Smooth muscle cell of the coronary artery (primary cell): ENCODE results near the gene RITA1. TPM values are rescaled to one million over a fixed set of nuclear protein-coding genes. Genes with fewer than 3 reads are reported as not detected.

Experiments used
- total RNA-seq: library from RNA; depleted of rRNA; stranded (reverse); fragments of >200 nt; gene quantifications from 2 replicates; pipeline ENCODE4 v1.2.3, GENCODE V29; 2014; ENCODE audit warnings: low replicate concordance

RITA1 gene, protein sequence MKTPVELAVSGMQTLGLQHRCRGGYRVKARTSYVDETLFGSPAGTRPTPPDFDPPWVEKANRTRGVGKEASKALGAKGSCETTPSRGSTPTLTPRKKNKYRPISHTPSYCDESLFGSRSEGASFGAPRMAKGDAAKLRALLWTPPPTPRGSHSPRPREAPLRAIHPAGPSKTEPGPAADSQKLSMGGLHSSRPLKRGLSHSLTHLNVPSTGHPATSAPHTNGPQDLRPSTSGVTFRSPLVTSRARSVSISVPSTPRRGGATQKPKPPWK
- 8.4 and 11.8 TPM in 2 replicates for total RNA-seq

DNA sequence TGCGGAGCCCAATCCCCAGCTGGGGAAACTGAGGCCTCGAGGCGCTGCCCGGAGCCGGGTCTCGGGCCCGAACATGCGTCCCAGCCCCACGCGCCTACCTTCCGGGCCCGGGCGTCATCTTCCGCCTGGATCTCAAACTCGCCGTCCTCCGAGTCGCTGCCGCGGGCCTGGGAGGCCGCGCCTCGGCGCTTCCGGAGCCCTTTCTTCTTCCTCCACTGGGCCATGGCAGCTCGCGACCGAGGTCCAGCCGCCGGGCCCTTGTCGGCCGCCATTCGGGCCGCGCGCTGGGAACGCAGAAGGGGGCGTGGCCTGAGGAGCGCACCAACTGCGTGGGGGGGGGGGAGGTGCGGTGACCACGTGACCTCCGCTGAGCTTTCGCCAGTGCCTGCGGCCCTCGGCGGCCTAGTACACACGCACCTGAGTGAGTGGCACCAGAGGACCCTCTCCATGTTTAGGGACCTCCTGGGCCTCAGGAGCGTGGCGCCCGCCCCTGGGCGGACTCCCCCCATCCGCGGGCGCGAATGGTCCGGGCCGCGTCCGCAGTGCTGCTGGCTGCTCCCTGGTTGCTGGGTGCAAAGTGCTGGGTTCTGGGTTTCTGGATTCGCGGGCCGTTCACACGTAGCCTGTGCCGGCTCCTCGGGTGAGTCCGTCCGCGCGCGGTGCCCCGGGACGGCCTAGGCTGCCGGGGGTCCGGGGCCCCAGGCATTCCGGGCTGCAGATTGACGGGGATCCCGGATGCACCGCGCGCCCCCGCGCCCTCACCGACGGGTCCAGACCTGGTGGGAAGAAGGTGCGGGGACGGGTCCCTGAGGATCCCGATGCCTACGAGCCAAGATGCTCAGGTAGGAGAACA is at the start of gene RITA1, which contains the start of gene DDX54:
Gene RITA1 (plus strand): TSS at position 542 of the 853 bp plus-strand sequence. CDS start 1,026 bp downstream, outside the sequence.
Gene DDX54 (minus strand): TSS at position 299 of the 853 bp plus-strand sequence. CDS start 27 bp downstream, at position 272.

DNA sequence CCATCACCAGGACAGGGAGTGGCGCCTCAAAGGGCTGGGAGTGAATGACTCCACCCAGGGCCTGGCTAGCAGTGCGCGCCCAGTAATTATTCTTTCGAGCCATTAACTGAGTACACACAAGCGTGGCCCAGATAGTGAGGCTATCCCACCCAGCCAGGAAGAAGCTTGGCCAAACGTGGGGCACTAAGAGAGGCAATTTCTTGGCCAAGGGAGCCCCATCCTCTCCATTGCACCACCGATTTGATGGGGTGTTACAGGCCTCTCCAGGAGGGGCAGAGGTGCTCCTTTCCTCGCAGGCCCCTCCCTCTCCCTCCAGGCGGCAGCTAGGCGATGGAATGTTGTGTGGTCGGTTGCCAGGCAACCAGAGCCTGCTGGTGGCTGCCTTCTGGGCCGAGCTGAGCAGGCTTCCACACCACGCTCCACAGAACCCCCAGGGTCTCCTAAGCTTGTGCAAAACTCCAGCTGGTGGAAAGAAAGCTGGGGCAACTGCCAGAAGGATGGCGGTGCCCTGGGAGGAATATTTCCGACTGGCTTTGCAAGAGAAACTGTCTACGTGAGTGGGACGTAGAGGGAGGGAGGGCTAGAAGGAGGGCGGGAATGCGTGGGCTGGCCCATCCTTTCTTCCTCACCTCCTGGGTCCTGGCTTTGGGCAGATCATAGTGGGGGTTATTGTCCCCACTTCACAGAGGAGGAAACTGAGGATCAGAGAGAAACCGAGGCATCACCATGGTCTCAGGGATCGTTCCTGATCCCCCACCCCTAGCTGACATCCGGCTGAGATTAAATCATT is 36.0 kb upstream of the RITA1 start, which contains the start of gene CFAP73:
Gene CFAP73 (plus strand): TSS at position 364 of the 790 bp plus-strand sequence. CDS start 134 bp downstream, at position 498.

GRCh38 chr12:113221181-113221996 is 35.9 kb downstream of the RITA1 start, which contains the start of gene TPCN1:
TPCN1 (plus strand) TSS chr12:113221464; CDS start chr12:113226853, 5,389 bp downstream.

Other genes starting within 250 kb of the RITA1 start
- gene OAS3, start 247.2 kb upstream of the RITA1 start, total RNA-seq: 2.3 and 2.6 TPM in 2 replicates
- 4.0 and 6.7 TPM in 2 replicates for gene OAS2, start 207.2 kb upstream of the RITA1 start, total RNA-seq
- under 0.01 and 0.15 TPM in 2 replicates for gene DTX1, start 129.0 kb upstream of the RITA1 start, total RNA-seq
- gene RASAL1, start 50.0 kb upstream of the RITA1 start, total RNA-seq: not detected in 2 replicates
- gene CFAP73, start 36.0 kb upstream of the RITA1 start, total RNA-seq: not detected in 2 replicates
- gene DDX54, start 243 bp upstream of the RITA1 start, total RNA-seq: 25.5 and 28.3 TPM in 2 replicates
- gene TPCN1, start 35.7 kb downstream of the RITA1 start, total RNA-seq: 8.3 and 19.8 TPM in 2 replicates
- 5.6 and 10.8 TPM in 2 replicates for gene SLC8B1, start 149.4 kb downstream of the RITA1 start, total RNA-seq
- 18.5 and 23.4 TPM in 2 replicates for gene PLBD2, start 172.9 kb downstream of the RITA1 start, total RNA-seq
- gene SDS, start 218.2 kb downstream of the RITA1 start, total RNA-seq: not detected in 2 replicates
- 7.0 and 21.7 TPM in 2 replicates for gene SDSL, start 236.7 kb downstream of the RITA1 start, total RNA-seq